ENCODE measurements around the gene CCL7. TPM values are rescaled to one million over a fixed set of nuclear protein-coding genes. Genes with fewer than 3 reads are reported as not detected.
A peak's percentile ranks its signal among the peaks of the same experiment; 100 is the strongest.

Gene CCL7
- polyA plus RNA-seq, 3 donors = 0.25 to 0.38 TPM; not detected in 1

- Histone ChIP-seq H2AFZ (ENCODE audit: insufficient read depth, low read depth, low read length, poor library complexity, severe bottlenecking) (no peak overlapping the region), H3K4me2 (replicated peaks; ENCODE audit: extremely low read depth, low read length, poor library complexity, severe bottlenecking) (peak overlapping the region; percentile 42), H3K4me1 (ENCODE audit: control insufficient read depth in 1 of 2, insufficient read depth in 2 of 2, low read length in 2 of 2) (peaks cover 60 to 61% of the 10 kb centered on the region in 2 donors), H3K27ac (ENCODE audit: low read depth in 1 of 2, low read length in 2 of 2) (peak overlapping the region in 1 of 2 donors; percentile 60), H3K36me3 (replicated peaks in 1 of 2; ENCODE audit: control insufficient read depth in 1 of 2, insufficient read depth in 2 of 2, low read length in 2 of 2) (no peaks in the 10 kb centered on the region), H4K20me1 (ENCODE audit: insufficient read depth, low read length) (no peaks in the 10 kb centered on the region), H3K79me2 (ENCODE audit: insufficient read depth, low read length) (no peaks in the 10 kb centered on the region), H3K9me3 (replicated peaks in 1 of 2; ENCODE audit: control insufficient read depth in 1 of 2, insufficient read depth in 1 of 2, low read length in 2 of 2) (no peaks in the 10 kb centered on the region), H3K27me3 (ENCODE audit: control insufficient read depth in 2 of 2, insufficient read depth in 2 of 2, low read length in 2 of 2) (no peaks in the 10 kb centered on the region), H3K9ac (ENCODE audit: insufficient read depth, low read length, poor library complexity, severe bottlenecking) (no peak overlapping the region), H3K4me3 (replicated peaks in 1 of 3; ENCODE audit: low read depth in 2 of 3, low read length in 3 of 3) (peak overlapping the region in 1 of 3 experiments; percentile 26)
- DNase-seq = peak in 1 of 3 donors; percentile 61
- TF ChIP-seq CTCF (IDR thresholded peaks at IDR 0.05) = no peak
- no peaks in the 10 kb centered on the region for H3K36me3 Mint-ChIP-seq
- peak overlapping the region in 1 of 2 donors; percentile 4 for H3K4me3 Mint-ChIP-seq
- intact Hi-C loops (cut with micrococcal nuclease) = loop anchor here (2.0 to 10.0 kb wide), 3 partner anchors 25 to 1973 kb away; partner anchors contain the start of genes CCL2 (in 1 of the 2), CCL3L1 (in 1 of the 2) and CCL3L3 (in 1 of the 2)
- peaks cover 0 to 3% (median 3%) of the 10 kb centered on the region in 3 donors for H3K27me3 Mint-ChIP-seq (ENCODE audit: low read depth in 3 of 3)
- WGBS (ENCODE audit: insufficient coverage) = 39% methylated on average over 3 of the region's 4 CpGs
- peaks cover 0 to 3% (median 0%) of the 10 kb centered on the region in 7 donors for H3K9me3 Mint-ChIP-seq
- peak overlapping the region; percentile 25 to 95 (median 91) for H3K27ac Mint-ChIP-seq
- H3K4me1 Mint-ChIP-seq = peaks cover 66% of the 10 kb centered on the region
Observed at GRCh38 chr17:34221411-34221810, 48.6 kb upstream of the CCL7 start.

DNA sequence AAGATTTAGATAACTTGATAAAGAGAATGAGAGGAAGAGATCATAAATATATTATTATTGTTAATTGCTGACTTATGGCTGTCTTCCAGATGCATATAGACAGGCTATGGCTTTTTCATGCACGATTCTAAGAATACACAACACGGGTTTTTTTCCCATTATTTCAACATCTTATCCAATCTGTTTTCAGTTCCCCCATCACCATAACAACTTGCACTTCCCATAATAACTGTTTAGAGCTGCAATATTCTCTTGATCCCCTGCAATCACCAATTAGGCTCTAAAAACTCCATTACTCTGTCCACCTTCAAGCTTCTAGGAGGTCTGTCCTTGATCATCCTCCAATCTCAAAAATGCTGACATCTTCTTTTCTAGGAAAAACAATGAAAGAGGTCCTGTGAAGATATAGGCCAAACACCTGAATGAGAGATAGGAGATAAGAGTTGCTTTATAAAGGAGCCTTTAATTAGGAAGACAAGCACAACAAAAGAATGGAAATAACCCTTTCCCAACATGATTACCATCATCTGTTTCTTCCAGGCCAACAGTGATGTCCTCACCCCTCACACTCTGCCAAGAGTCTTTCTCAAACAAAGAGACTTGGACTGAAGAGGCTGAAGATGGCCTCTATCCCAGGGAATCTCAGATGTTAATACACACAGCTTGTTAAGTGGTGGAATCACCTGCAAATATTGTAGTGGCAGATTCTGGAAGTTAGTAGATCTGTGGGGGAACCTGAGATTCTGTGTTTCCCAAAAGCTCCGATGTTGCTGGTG, 47.1 kb upstream of the CCL7 start:
- no peak overlapping the region for H2AFZ ChIP-seq (ENCODE audit: insufficient read depth, low read depth, low read length, poor library complexity, severe bottlenecking)
- no peaks in the 10 kb centered on the region for H4K20me1 ChIP-seq (ENCODE audit: insufficient read depth, low read length)
- Mint-ChIP-seq H3K4me1 (peaks cover 63% of the 10 kb centered on the region), H3K27ac (peak overlapping the region; percentile 5 to 95 (median 61)), H3K36me3 (no peaks in the 10 kb centered on the region), H3K27me3 (ENCODE audit: low read depth in 3 of 3) (peaks cover 1 to 3% (median 3%) of the 10 kb centered on the region in 3 donors), H3K9me3 (peaks cover 0 to 3% (median 0%) of the 10 kb centered on the region in 7 donors), H3K4me3 (peak overlapping the region in 1 of 2 donors; percentile 57)
- no peak for TF ChIP-seq CTCF (IDR thresholded peaks at IDR 0.05)
- H3K27ac ChIP-seq (ENCODE audit: low read depth in 1 of 2, low read length in 2 of 2) = peak overlapping the region in 1 of 2 donors; percentile 59
- no peak overlapping the region for H3K9ac ChIP-seq (ENCODE audit: insufficient read depth, low read length, poor library complexity, severe bottlenecking)
- H3K4me3 ChIP-seq (replicated peaks in 1 of 3; ENCODE audit: low read depth in 2 of 3, low read length in 3 of 3) = peak overlapping the region in 1 of 3 experiments; percentile 9
- intact Hi-C loops (cut with micrococcal nuclease) = loop anchor here (5.0 to 10.0 kb wide), 2 partner anchors 34 to 1972 kb away; partner anchors contain the start of genes CCL2 (in 1 of the 2), CCL3L1 (in 1 of the 2) and CCL3L3 (in 1 of the 2)
- no peaks in the 10 kb centered on the region for H3K36me3 ChIP-seq (replicated peaks in 1 of 2; ENCODE audit: control insufficient read depth in 1 of 2, insufficient read depth in 2 of 2, low read length in 2 of 2)
- no peaks in the 10 kb centered on the region for H3K9me3 ChIP-seq (replicated peaks in 1 of 2; ENCODE audit: control insufficient read depth in 1 of 2, insufficient read depth in 1 of 2, low read length in 2 of 2)
- peak overlapping the region; percentile 35 for H3K4me2 ChIP-seq (replicated peaks; ENCODE audit: extremely low read depth, low read length, poor library complexity, severe bottlenecking)
- H3K79me2 ChIP-seq (ENCODE audit: insufficient read depth, low read length) = no peaks in the 10 kb centered on the region
- peak; percentile 56 to 88 (median 85) for DNase-seq
- WGBS (ENCODE audit: insufficient coverage) = 0% methylated on average over 2 of the region's 3 CpGs
- peaks cover 58% of the 10 kb centered on the region in 2 donors for H3K4me1 ChIP-seq (ENCODE audit: control insufficient read depth in 1 of 2, insufficient read depth in 2 of 2, low read length in 2 of 2)
- H3K27me3 ChIP-seq (ENCODE audit: control insufficient read depth in 2 of 2, insufficient read depth in 2 of 2, low read length in 2 of 2) = no peaks in the 10 kb centered on the region
